ENCODE data around the gene MSANTD2.
A peak's percentile ranks its signal among the peaks of the same experiment; 100 is the strongest.
"Not testable (repeated sequence)": the region's sequence is repeated elsewhere in the genome, so short reads cannot be mapped to it uniquely, and the experiment has no call there.

MSANTD2 gene

DNA sequence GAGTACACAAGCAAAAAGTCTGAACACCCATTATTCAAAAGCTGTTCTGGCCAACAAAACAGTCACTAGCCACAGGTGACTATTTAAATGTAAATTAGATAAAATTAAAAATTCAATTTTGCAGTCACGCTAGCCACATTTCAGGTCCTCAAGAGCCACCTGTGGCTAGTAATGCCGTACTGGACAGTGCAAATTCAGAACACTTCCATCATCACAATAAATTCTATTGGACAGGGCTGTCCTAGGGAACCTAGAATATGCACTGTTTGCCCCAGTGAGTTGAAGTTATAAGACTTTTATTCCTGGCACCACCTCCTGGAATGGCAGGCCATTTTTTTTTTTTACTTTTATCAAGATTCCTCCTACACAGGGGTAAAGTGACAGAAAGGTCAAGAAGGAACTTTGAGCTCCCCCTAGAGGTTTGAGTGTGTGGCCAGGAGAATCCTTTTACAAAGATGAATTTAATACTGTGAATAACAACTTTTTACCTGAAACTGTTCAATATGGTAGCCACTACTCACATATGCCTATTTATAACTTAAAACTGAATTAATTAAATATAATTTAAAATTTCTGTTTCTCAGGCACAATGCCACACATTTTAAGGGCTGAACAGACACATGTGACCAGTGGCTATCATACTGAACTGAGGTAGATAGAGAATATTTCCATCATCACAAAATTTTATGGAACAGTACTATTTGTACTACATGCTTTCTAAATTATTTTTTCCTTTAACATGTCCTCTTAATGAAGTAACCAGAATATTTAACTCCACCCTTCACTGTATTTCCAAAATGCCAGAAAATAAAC is 6.5 kb downstream of the MSANTD2 start:
- Histone ChIP-seq H3K4me1 (ENCODE audit: control insufficient read depth, insufficient read depth, low read length) (peaks cover 20% of the 10 kb centered on the region), H3K9ac (ENCODE audit: low read length) (no peak overlapping the region), H3K9me3 (ENCODE audit: control insufficient read depth, low read length) (no peaks in the 10 kb centered on the region), H3K27me3 (replicated peaks; ENCODE audit: control insufficient read depth, insufficient read depth, low read length) (no peaks in the 10 kb centered on the region), H3K36me3 (ENCODE audit: control insufficient read depth, insufficient read depth, low read length, severe bottlenecking) (no peaks in the 10 kb centered on the region), H3K4me3 (ENCODE audit: low read length) (no peak overlapping the region)
- DNase-seq (ENCODE audit: low read depth): peak; percentile 73

DNA sequence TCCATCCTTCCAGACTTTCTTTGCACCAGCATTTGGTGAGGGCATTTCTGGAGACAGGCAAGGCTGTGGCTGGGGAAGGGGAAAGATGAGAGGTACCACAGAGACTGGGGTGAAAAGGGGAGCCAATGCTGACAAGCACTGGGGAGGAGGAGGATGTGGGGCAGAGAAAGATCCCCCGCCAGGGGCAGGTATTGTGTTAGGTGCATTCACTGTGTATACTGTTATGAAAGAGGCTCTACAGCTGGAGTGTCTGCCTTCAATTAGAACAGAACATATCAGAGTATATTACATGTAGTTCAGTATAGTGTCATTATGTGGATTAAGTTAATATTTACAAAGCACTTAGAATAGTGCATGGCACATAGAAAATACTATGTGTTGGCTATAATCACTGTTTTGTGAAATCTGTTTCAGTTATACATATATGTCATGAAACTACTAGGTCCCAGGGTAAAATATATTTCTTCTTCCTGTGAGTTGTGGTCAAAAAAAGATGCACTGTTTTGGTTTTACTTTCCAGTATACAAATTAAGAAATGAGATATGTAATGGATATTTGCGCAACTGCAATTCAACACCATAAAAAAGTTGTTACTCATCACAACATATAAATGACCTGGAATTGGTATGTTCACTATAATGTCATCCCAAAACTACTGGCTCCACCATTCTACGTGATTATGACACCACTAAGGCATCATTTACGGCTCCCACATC is 8.4 kb downstream of the MSANTD2 start:
- Histone ChIP-seq H3K9me3 (ENCODE audit: control insufficient read depth, low read length) (no peaks in the 10 kb centered on the region), H3K27me3 (replicated peaks; ENCODE audit: control insufficient read depth, insufficient read depth, low read length) (no peaks in the 10 kb centered on the region), H3K9ac (ENCODE audit: low read length) (no peak overlapping the region), H3K36me3 (ENCODE audit: control insufficient read depth, insufficient read depth, low read length, severe bottlenecking) (no peaks in the 10 kb centered on the region), H3K4me1 (ENCODE audit: control insufficient read depth, insufficient read depth, low read length) (peaks cover 15% of the 10 kb centered on the region), H3K4me3 (ENCODE audit: low read length) (no peak overlapping the region)
- DNase-seq (ENCODE audit: low read depth): peak; percentile 45

DNA sequence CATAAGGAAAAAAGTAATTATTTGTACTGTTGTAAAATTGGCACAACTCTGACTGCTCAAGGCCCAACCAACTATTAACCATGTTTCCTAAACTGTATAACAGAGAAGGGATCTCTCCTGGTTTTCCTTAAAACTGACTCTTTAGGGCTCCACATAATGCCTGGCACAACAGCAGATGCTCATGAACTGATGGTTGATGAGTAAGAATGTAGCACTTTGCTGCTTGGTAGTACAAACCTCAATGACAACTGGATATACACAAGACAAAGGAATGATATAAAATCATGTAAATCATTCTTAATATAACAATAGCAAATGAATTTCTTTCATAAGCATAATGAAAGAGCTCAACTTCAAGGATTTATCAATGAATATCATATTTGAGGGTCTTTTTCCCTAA is 11.7 kb downstream of the MSANTD2 start:
- Histone ChIP-seq H3K9ac (ENCODE audit: low read length) (no peak overlapping the region), H3K4me3 (ENCODE audit: low read length) (no peak overlapping the region), H3K27me3 (replicated peaks; ENCODE audit: control insufficient read depth, insufficient read depth, low read length) (no peaks in the 10 kb centered on the region), H3K4me1 (ENCODE audit: control insufficient read depth, insufficient read depth, low read length) (peaks cover 12% of the 10 kb centered on the region), H3K9me3 (ENCODE audit: control insufficient read depth, low read length) (no peaks in the 10 kb centered on the region), H3K36me3 (ENCODE audit: control insufficient read depth, insufficient read depth, low read length, severe bottlenecking) (no peaks in the 10 kb centered on the region)
- DNase-seq (ENCODE audit: low read depth): no peak

DNA sequence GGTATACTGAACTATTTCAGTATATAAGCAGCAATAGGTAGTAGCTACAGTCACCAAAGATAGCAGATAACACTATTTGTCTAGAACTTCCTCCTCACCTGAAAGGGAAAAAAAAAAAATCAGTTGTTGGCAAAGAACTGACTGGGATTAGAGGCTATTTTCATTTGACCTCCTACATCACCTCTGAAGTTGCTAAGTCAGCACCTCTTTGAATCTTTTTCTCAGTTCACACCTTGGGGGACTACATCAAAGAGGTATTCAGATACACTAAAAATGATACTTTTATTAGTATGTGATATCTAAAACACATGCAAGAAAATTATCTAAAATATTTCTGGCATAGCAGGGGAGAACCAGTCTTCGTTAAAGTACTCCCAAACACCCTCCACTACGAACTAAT is 16.2 kb downstream of the MSANTD2 start:
- no peak for DNase-seq (ENCODE audit: low read depth)
- Histone ChIP-seq H3K27me3 (replicated peaks; ENCODE audit: control insufficient read depth, insufficient read depth, low read length) (no peaks in the 10 kb centered on the region), H3K4me3 (ENCODE audit: low read length) (no peak overlapping the region), H3K36me3 (ENCODE audit: control insufficient read depth, insufficient read depth, low read length, severe bottlenecking) (no peaks in the 10 kb centered on the region), H3K9ac (ENCODE audit: low read length) (no peak overlapping the region), H3K9me3 (ENCODE audit: control insufficient read depth, low read length) (no peaks in the 10 kb centered on the region), H3K4me1 (ENCODE audit: control insufficient read depth, insufficient read depth, low read length) (peaks cover 5% of the 10 kb centered on the region)

DNA sequence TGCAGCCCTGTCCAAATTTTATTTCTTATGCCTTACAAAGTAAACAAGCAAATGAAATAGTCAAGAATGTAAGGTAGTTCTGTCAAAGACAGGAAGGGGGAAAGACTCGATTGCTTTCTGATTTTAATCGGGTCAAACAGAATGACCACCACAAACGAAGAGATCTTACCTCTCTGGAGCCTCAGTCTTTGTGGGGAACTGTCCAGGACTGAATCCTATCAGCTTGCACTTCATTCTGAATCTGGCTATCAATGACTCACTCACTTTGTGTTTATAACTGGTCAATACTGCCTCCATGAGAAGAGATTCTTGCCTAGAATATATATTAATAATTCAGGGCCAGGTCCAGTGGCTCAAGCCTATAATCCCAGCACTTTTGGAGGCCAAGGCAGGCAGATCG is 17.2 kb downstream of the MSANTD2 start:
- H3K27me3 ChIP-seq (replicated peaks; ENCODE audit: control insufficient read depth, insufficient read depth, low read length): no peaks in the 10 kb centered on the region
- peaks cover 5% of the 10 kb centered on the region for H3K4me1 ChIP-seq (ENCODE audit: control insufficient read depth, insufficient read depth, low read length)
- no peaks in the 10 kb centered on the region for H3K36me3 ChIP-seq (ENCODE audit: control insufficient read depth, insufficient read depth, low read length, severe bottlenecking)
- no peaks in the 10 kb centered on the region for H3K9me3 ChIP-seq (ENCODE audit: control insufficient read depth, low read length)
- H3K9ac ChIP-seq (ENCODE audit: low read length): no peak overlapping the region
- no peak for DNase-seq (ENCODE audit: low read depth)
- H3K4me3 ChIP-seq (ENCODE audit: low read length): no peak overlapping the region

DNA sequence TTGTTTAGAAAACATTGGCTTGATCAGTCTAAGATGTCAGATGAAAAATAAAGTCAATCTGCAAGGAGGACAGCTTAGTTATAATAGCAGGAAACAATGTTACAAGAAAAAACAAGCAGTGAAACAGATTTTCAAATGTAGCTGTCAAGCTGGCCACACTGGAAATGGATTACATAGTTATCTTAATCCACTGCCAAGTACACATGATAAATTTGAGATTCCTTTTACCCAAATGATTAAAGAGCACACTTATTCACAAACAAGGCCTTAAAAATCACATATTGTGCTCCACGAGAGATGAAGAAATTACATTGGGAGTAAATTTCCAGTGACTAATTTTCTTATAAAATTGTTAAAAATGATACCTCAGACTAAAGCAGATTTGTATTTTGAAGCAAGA is 20.6 kb downstream of the MSANTD2 start:
- H3K9ac ChIP-seq (ENCODE audit: low read length): peak overlapping the region; percentile 14
- H3K4me1 ChIP-seq (ENCODE audit: control insufficient read depth, insufficient read depth, low read length): peaks cover 11% of the 10 kb centered on the region
- H3K9me3 ChIP-seq (ENCODE audit: control insufficient read depth, low read length): no peaks in the 10 kb centered on the region
- no peaks in the 10 kb centered on the region for H3K36me3 ChIP-seq (ENCODE audit: control insufficient read depth, insufficient read depth, low read length, severe bottlenecking)
- no peaks in the 10 kb centered on the region for H3K27me3 ChIP-seq (replicated peaks; ENCODE audit: control insufficient read depth, insufficient read depth, low read length)
- no peak for DNase-seq (ENCODE audit: low read depth)
- no peak overlapping the region for H3K4me3 ChIP-seq (ENCODE audit: low read length)

DNA sequence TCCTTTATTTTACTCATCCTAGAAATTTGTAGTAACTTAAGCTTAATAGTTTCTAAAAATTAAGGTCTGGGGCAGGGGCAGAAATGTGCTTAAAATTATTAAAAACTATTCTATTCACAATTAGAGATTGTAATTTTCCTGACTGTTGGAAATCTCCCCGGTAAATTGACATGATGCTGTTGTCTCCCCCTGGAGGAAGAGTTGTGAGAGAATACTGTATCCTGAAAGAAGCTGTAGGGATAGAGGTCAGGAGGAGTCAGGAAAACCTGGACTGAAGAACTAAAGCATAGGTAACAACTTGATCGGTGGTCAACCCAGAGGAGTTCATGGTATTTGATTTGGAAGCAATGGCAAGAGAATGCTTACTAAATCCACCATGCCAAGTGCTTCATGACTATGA is 21.9 kb downstream of the MSANTD2 start:
- no peaks in the 10 kb centered on the region for H3K9me3 ChIP-seq (ENCODE audit: control insufficient read depth, low read length)
- H3K27me3 ChIP-seq (replicated peaks; ENCODE audit: control insufficient read depth, insufficient read depth, low read length): no peaks in the 10 kb centered on the region
- H3K9ac ChIP-seq (ENCODE audit: low read length): no peak overlapping the region
- peaks cover 11% of the 10 kb centered on the region for H3K4me1 ChIP-seq (ENCODE audit: control insufficient read depth, insufficient read depth, low read length)
- H3K4me3 ChIP-seq (ENCODE audit: low read length): no peak overlapping the region
- no peaks in the 10 kb centered on the region for H3K36me3 ChIP-seq (ENCODE audit: control insufficient read depth, insufficient read depth, low read length, severe bottlenecking)
- DNase-seq (ENCODE audit: low read depth): no peak

DNA sequence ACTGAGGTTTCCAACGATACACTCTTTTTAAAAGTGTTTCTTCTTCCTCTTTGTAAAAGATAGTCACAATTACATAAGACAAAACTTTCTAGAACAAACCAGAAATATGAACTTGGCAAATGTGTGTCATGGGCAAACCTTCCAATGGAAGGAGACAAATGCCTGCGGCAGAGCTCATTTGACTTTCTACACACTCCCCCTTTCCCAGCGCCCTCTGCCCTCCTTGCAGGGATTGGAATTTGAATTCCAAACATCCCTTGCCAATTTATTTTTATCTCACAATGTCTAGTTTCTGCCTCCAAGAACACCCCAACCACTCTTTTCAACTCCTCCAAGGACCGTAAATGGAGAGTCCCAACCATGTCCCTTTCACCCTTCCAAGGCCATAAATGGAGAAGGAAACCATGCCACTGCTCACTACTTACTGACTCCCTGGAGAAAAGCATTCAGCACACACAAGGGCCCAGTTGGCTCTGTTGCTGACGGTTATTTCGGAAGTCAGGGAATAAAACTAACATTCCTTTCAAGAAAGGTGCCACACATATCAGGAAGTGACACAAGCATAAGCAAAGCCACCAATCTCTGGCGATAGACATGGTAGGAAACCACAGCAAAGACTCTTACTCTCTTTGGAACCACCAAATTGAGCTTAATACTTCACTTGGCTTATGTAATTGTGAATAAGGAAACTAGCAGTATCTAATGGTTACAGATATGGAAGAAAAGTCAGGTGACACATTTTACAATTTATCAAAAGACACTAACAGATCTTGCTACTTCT is 23.2 kb downstream of the MSANTD2 start:
- Histone ChIP-seq H3K36me3 (ENCODE audit: control insufficient read depth, insufficient read depth, low read length, severe bottlenecking) (no peaks in the 10 kb centered on the region), H3K27me3 (replicated peaks; ENCODE audit: control insufficient read depth, insufficient read depth, low read length) (no peaks in the 10 kb centered on the region), H3K9ac (ENCODE audit: low read length) (no peak overlapping the region), H3K4me3 (ENCODE audit: low read length) (no peak overlapping the region), H3K9me3 (ENCODE audit: control insufficient read depth, low read length) (no peaks in the 10 kb centered on the region), H3K4me1 (ENCODE audit: control insufficient read depth, insufficient read depth, low read length) (peaks cover 11% of the 10 kb centered on the region)
- DNase-seq (ENCODE audit: low read depth): no peak

DNA sequence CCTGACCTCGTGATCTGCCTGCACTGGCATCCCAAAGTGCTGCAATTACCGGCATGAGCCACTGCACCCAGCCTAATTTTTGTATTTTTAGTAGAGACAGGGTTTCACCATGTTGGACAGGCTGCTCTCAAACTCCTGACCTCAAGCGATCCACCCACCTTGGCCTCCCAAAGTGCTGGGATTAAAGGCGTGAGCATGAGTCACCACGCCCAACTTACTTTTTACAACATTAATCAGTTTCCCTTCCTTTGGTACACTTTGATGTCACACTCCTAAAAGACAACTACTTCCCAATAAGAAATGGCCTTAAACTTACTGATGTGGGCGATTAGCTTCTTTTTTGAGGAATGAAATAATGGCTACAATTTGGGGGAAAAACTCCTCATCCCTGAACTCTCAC is 29.2 kb downstream of the MSANTD2 start:
- H3K27me3 ChIP-seq (replicated peaks; ENCODE audit: control insufficient read depth, insufficient read depth, low read length); H3K36me3 ChIP-seq (ENCODE audit: control insufficient read depth, insufficient read depth, low read length, severe bottlenecking); DNase-seq (ENCODE audit: low read depth); H3K9me3 ChIP-seq (ENCODE audit: control insufficient read depth, low read length); H3K4me3 ChIP-seq (ENCODE audit: low read length); H3K9ac ChIP-seq (ENCODE audit: low read length): not testable (repeated sequence)
- peaks cover 13% of the 10 kb centered on the region for H3K4me1 ChIP-seq (ENCODE audit: control insufficient read depth, insufficient read depth, low read length)

DNA sequence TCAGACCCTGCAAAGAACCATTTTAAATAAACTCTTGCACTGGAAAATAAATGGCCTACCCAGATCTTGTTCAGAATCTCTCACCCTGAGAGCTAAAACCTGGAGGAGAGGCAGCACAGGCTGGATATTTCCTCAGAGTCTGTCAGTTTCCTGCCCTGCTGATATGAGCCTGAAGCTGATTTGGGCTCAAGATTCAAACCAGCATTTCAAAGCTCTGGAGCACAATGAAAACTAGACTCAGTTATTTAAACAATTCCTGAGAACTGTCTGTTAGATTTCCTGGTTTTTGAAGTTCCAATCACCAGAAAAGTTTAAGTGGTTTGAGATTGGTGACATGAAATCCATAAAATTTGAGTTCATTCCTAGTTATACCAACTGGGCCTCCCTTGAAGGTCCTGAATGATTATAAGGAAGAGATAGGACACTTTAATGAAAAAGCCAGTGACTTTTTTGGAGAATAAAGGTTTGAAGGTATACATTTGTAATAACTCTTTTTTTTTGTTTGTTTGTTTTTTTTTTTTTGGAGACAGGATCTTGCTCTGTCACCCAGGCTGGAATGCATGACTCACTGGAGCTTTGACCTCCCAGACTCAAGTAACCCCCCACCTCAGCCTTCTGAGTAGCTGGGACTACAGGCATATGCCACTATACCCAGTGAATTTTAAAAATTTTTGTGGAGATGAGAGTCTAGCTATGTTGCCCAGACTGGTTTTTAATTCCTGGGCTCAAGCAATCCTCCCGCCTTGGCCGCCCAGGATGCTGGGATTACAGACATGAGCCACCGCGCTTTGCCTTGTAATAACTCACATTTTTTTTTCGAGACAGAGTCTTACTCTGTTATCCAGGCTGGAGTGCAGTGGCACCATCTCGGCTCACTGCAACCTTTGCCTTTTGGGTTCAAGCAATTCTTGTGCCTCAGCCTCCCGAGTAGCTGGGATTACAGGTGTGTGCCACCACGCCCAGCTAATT is 30.1 kb downstream of the MSANTD2 start:
- Histone ChIP-seq H3K4me3 (ENCODE audit: low read length) (no peak overlapping the region), H3K9ac (ENCODE audit: low read length) (peak overlapping the region; percentile 46), H3K27me3 (replicated peaks; ENCODE audit: control insufficient read depth, insufficient read depth, low read length) (no peaks in the 10 kb centered on the region), H3K4me1 (ENCODE audit: control insufficient read depth, insufficient read depth, low read length) (peaks cover 13% of the 10 kb centered on the region), H3K9me3 (ENCODE audit: control insufficient read depth, low read length) (no peaks in the 10 kb centered on the region), H3K36me3 (ENCODE audit: control insufficient read depth, insufficient read depth, low read length, severe bottlenecking) (peaks cover 6% of the 10 kb centered on the region)
- peak; percentile 44 for DNase-seq (ENCODE audit: low read depth)
